Activated gamma-delta T cell (primary cell): Measurements from ENCODE around the gene HOXA13.

Experiments
- DNase-seq: peaks from one replicate; lab custom pipeline; 2025; lab: John Stamatoyannopoulos, UW

Gene HOXA13

GRCh38 chr7:27159266-27160144, 40.4 kb downstream of the HOXA13 start:
- DNase-seq, result no peak

GRCh38 chr7:27158436-27159265, 41.2 kb downstream of the HOXA13 start:
- DNase-seq, result no peak

- no peak for DNase-seq
These were observed 42.0 kb downstream of the HOXA13 start for GRCh38 chr7:27157702-27158431.

- no peak for DNase-seq
These were observed 42.8 kb downstream of the HOXA13 start for GRCh38 chr7:27156916-27157701.

- DNase-seq, result no peak
These were observed 43.4 kb downstream of the HOXA13 start, which contains the start of gene HOXA7 for GRCh38 chr7:27156508-27156898. Gene HOXA7, minus strand, starts transcription at chr7:27156675. Its CDS starts 130 bp downstream, at chr7:27156545.

- no peak for DNase-seq
These were observed 43.9 kb downstream of the HOXA13 start for GRCh38 chr7:27155816-27156507.

- DNase-seq, result no peak
These were observed 44.7 kb downstream of the HOXA13 start for GRCh38 chr7:27154901-27155815.

- no peak for DNase-seq
These were observed 45.5 kb downstream of the HOXA13 start for GRCh38 chr7:27154369-27154768.

GRCh38 chr7:27153526-27153925, 46.4 kb downstream of the HOXA13 start:
- no peak for DNase-seq

- no peak for DNase-seq
These were observed 47.0 kb downstream of the HOXA13 start for GRCh38 chr7:27152816-27153442.

GRCh38 chr7:27151931-27152815, 47.7 kb downstream of the HOXA13 start, which contains the start of gene HOXA3:
Gene HOXA3, minus strand, starts transcription at chr7:27152583. Its CDS starts 41,943 bp downstream, at chr7:27110640.
- no peak for DNase-seq

- no peak for DNase-seq
These were observed 48.5 kb downstream of the HOXA13 start for GRCh38 chr7:27151341-27151930.

- peak; percentile 45 for DNase-seq
These were observed 49.1 kb downstream of the HOXA13 start for GRCh38 chr7:27150568-27151340.

- DNase-seq, result no peak
These were observed 49.9 kb downstream of the HOXA13 start for GRCh38 chr7:27149842-27150567.

GRCh38 chr7:27148756-27149641, 50.9 kb downstream of the HOXA13 start:
- no peak for DNase-seq
